ENCODE measurements around the gene DUOX1.

- no peak for TF ChIP-seq POLR2A (IDR thresholded peaks at IDR 0.05)
- TF ChIP-seq, protein P1, sequence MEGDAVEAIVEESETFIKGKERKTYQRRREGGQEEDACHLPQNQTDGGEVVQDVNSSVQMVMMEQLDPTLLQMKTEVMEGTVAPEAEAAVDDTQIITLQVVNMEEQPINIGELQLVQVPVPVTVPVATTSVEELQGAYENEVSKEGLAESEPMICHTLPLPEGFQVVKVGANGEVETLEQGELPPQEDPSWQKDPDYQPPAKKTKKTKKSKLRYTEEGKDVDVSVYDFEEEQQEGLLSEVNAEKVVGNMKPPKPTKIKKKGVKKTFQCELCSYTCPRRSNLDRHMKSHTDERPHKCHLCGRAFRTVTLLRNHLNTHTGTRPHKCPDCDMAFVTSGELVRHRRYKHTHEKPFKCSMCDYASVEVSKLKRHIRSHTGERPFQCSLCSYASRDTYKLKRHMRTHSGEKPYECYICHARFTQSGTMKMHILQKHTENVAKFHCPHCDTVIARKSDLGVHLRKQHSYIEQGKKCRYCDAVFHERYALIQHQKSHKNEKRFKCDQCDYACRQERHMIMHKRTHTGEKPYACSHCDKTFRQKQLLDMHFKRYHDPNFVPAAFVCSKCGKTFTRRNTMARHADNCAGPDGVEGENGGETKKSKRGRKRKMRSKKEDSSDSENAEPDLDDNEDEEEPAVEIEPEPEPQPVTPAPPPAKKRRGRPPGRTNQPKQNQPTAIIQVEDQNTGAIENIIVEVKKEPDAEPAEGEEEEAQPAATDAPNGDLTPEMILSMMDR (IDR thresholded peaks at IDR 0.05), result no peak
Measured at GRCh38 chr15:45120081-45120972, 9.5 kb upstream of the DUOX1 start.
